Stimulated activated naive CD8-positive, alpha-beta T cell treated with anti-CD3 and anti-CD28 coated beads, Interleukin-15, amount 100 ng/mL, for 72 hours (primary cell): ENCODE measurements around the gene THUMPD3.

ENCODE experiments used
- ATAC-seq: fragments of 150-1000 bp; cut with Tn5 transposase; 2 replicates; pipeline ENCODE4 v1.10.0; 2021; ENCODE audit warnings: mild to moderate bottlenecking, moderate library complexity
- DNase-seq, 2 donors: peaks; one replicate each; pipeline ENCODE4 v3.0.0; 2021 to 2022
- H3K27ac Mint-ChIP-seq, 2 donors: one replicate each; pipeline ENCODE4 v1.8.0; 2022; ENCODE audit warnings: mild to moderate bottlenecking in 2 of 2, mixed read lengths in 2 of 2, moderate library complexity in 2 of 2
- H3K27me3 Mint-ChIP-seq: one replicate; pipeline ENCODE4 v1.8.0; 2022; ENCODE audit warnings: mixed read lengths
- H3K4me1 Mint-ChIP-seq: one replicate; pipeline ENCODE4 v1.8.0; 2022; ENCODE audit warnings: mild to moderate bottlenecking, mixed read lengths
- H3K4me3 Mint-ChIP-seq, 2 donors: one replicate each; pipeline ENCODE4 v1.8.0; 2022; ENCODE audit warnings: mild to moderate bottlenecking in 2 of 2, mixed read lengths in 2 of 2, moderate library complexity in 1 of 2
- H3K9me3 Mint-ChIP-seq, 2 donors: one replicate each; pipeline ENCODE4 v1.8.0; 2022; ENCODE audit warnings: mixed read lengths in 2 of 2

THUMPD3 gene

DNA sequence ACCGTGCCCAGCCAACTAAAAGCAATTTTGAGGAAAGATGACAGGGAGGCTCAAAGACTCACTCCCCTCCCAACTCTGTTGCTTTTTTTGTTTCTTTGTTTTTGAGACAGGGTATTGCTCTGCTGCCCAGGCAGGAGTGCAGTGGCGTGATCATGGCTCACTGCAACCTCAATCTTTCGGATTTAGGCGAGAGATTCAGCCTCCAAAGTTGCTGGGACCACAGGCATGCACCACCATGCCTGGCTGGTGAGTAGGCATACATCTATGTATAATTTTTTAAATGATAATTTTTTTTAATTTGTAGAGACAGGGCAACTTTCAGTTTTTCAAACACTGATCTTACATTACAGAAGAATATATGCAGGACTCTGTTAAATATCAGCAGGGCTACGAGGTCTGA is 15.8 kb upstream of the THUMPD3 start:
- H3K9me3 Mint-ChIP-seq: no peaks in the 10 kb centered on the region
- no peaks in the 10 kb centered on the region for H3K27me3 Mint-ChIP-seq

GRCh38 chr3:9347887-9348286 is 15.0 kb upstream of the THUMPD3 start:
- Mint-ChIP-seq H3K4me1 (peaks cover 1% of the 10 kb centered on the region), H3K27me3 (no peaks in the 10 kb centered on the region), H3K27ac (no peak overlapping the region), H3K9me3 (no peaks in the 10 kb centered on the region), H3K4me3 (no peak overlapping the region)
- ATAC-seq (peak; percentile 42), DNase-seq (no peak)

More for the DNA sequence above, 15.8 kb upstream of the THUMPD3 start:
- no peaks in the 10 kb centered on the region for H3K4me1 Mint-ChIP-seq
- H3K27ac Mint-ChIP-seq: no peak overlapping the region
- ATAC-seq: no peak
- no peak for DNase-seq
- H3K4me3 Mint-ChIP-seq: no peak overlapping the region

DNA sequence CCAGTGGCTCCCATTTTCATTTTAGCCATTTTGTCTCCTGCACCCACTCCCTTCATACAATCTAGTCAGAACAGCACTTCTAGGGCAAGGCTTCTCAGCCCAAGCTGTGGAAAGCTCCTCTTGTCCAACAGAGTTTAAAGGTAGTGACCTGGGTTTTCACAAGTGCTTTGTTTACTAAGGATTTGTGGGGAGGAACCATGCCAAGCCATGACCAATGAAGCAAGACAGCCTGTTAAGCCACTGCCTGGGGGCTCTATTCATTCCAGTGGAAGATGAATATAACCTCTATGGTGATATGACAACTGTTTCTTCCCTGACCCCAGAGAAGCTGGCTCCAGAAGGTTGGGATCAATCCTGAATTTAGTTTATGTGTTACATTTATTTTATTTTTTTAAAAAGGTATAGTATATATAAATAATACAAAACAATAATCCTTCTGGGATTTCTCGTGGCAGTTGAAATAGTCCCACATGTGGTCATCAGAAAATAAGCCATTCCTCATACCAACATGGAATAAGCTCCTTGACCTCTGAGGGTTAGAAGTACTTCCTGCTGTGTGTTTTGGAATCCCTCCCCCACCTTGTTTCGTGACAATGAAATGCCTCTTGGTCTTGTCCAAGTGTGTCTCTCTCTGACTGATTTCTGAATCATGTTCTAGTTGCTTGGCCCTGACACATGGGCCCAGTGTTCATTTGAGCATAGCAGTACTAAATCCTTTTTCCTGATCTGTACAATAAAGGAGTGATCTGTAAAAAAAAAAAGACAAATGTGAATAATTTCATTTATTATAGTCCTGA is 13.3 kb upstream of the THUMPD3 start:
- H3K4me1 Mint-ChIP-seq: peaks cover 11% of the 10 kb centered on the region

GRCh38 chr3:9351709-9352126 is 11.1 kb upstream of the THUMPD3 start:
- Mint-ChIP-seq H3K27ac (no peak overlapping the region), H3K4me3 (no peak overlapping the region), H3K27me3 (no peaks in the 10 kb centered on the region), H3K4me1 (peaks cover 22% of the 10 kb centered on the region), H3K9me3 (no peaks in the 10 kb centered on the region)
- ATAC-seq: no peak
- DNase-seq: no peak

More for the DNA sequence above, 13.3 kb upstream of the THUMPD3 start:
- DNase-seq (no peak), ATAC-seq (no peak)
- Mint-ChIP-seq H3K27me3 (no peaks in the 10 kb centered on the region), H3K4me3 (no peak overlapping the region), H3K27ac (no peak overlapping the region), H3K9me3 (no peaks in the 10 kb centered on the region)

- H3K27me3 Mint-ChIP-seq: no peaks in the 10 kb centered on the region
- no peak overlapping the region for H3K27ac Mint-ChIP-seq
- H3K4me3 Mint-ChIP-seq: no peak overlapping the region
- peak; percentile 59 for ATAC-seq
- DNase-seq: peak; percentile 14 to 42
- H3K9me3 Mint-ChIP-seq: no peaks in the 10 kb centered on the region
- peaks cover 22% of the 10 kb centered on the region for H3K4me1 Mint-ChIP-seq
Measured at GRCh38 chr3:9352917-9353752, 9.7 kb upstream of the THUMPD3 start.

- no peak for ATAC-seq
- Mint-ChIP-seq H3K4me1 (peaks cover 26% of the 10 kb centered on the region), H3K4me3 (peak overlapping the region; percentile 85 to 96), H3K27ac (peak overlapping the region in 1 of 2 donors; percentile 57), H3K27me3 (no peaks in the 10 kb centered on the region), H3K9me3 (peaks cover 0 to 5% of the 10 kb centered on the region in 2 donors)
- DNase-seq: no peak
Measured at GRCh38 chr3:9361691-9362388, 1.0 kb upstream of the THUMPD3 start.

- Mint-ChIP-seq H3K9me3 (no peaks in the 10 kb centered on the region), H3K27ac (no peak overlapping the region), H3K27me3 (no peaks in the 10 kb centered on the region), H3K4me3 (no peak overlapping the region), H3K4me1 (peaks cover 50% of the 10 kb centered on the region)
- no peak for DNase-seq
- ATAC-seq: no peak
Measured at GRCh38 chr3:9369508-9369907, 6.7 kb downstream of the THUMPD3 start.

DNA sequence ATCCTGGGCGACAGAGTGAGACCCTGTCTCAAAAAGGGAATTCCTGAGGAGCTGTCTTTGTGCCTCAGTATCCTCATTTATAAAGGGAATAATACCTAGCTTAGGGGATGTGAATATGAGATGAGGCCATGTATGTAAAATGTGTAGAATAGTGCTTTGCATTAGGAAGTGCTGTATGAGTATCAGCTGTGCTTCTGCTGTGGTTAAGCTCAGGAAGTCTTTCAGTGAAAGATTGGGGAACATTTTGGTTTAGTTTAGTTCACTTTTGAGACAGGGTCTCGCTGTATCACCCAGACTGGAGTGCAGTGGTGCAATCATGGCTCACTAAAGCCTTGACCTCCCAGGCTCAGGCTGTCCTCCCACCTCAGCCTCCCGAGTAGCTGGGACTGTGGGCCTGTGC is 10.6 kb downstream of the THUMPD3 start:
- Mint-ChIP-seq H3K4me1 (peaks cover 30% of the 10 kb centered on the region), H3K4me3 (no peak overlapping the region), H3K9me3 (no peaks in the 10 kb centered on the region), H3K27me3 (no peaks in the 10 kb centered on the region), H3K27ac (peak overlapping the region; percentile 63 to 84)
- ATAC-seq (peak; percentile 33), DNase-seq (no peak)

- Mint-ChIP-seq H3K4me3 (no peak overlapping the region), H3K27ac (no peak overlapping the region), H3K27me3 (no peaks in the 10 kb centered on the region), H3K9me3 (no peaks in the 10 kb centered on the region), H3K4me1 (peaks cover 8% of the 10 kb centered on the region)
- DNase-seq: no peak
- no peak for ATAC-seq
Measured at GRCh38 chr3:9377981-9378380, 15.1 kb downstream of the THUMPD3 start.

- no peak for DNase-seq
- H3K4me3 Mint-ChIP-seq: no peak overlapping the region
- H3K27me3 Mint-ChIP-seq: no peaks in the 10 kb centered on the region
- ATAC-seq: no peak
- peaks cover 4% of the 10 kb centered on the region for H3K4me1 Mint-ChIP-seq
- no peak overlapping the region for H3K27ac Mint-ChIP-seq
- no peaks in the 10 kb centered on the region for H3K9me3 Mint-ChIP-seq
Measured at GRCh38 chr3:9379327-9379726, 16.5 kb downstream of the THUMPD3 start.

GRCh38 chr3:9380014-9380413 is 17.2 kb downstream of the THUMPD3 start:
- Mint-ChIP-seq H3K27ac (peak overlapping the region in 1 of 2 donors; percentile 8), H3K27me3 (no peaks in the 10 kb centered on the region), H3K4me3 (no peak overlapping the region), H3K9me3 (no peaks in the 10 kb centered on the region), H3K4me1 (peaks cover 8% of the 10 kb centered on the region)
- no peak for ATAC-seq
- DNase-seq: no peak

DNA sequence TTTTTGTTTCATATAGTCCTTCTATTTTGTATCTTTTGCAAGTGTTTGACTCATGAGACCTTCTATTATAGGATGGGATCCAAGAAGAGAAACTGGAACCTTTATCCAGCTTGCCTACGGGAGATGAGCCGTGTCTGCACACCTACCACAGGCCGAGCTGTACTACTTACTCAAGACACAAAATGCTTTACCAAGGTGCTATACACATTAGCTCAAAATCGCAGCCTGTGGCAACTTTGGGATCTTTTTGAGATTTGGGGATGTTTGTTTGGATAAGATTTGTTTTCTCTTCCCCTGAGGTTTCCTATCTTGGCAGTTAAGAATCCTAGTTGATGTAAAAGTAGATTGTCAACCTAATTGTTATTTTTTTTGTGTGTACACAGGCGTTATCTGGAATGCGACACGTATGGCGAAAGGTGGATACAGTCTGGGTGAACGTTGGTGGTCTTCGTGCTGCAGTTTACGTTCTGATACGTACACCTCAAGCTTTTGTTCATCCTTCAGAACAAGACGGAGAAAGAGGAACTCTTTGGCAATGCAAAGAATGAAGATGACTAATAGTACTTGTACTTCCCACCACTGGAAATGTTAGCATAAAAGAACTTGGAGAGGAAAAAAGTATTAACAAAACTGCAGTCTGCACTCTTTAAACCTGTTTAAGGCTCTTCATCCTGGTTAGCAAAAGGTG is 21.4 kb downstream of the THUMPD3 start:
- Mint-ChIP-seq H3K9me3 (no peaks in the 10 kb centered on the region), H3K27me3 (no peaks in the 10 kb centered on the region), H3K4me1 (peaks cover 19% of the 10 kb centered on the region), H3K4me3 (no peak overlapping the region), H3K27ac (peak overlapping the region in 1 of 2 donors; percentile 23)
- DNase-seq (no peak), ATAC-seq (no peak)

GRCh38 chr3:9385187-9386077 is 22.6 kb downstream of the THUMPD3 start:
- DNase-seq: no peak
- Mint-ChIP-seq H3K4me3 (no peak overlapping the region), H3K4me1 (peaks cover 23% of the 10 kb centered on the region), H3K9me3 (no peaks in the 10 kb centered on the region), H3K27ac (peak overlapping the region in 1 of 2 donors; percentile 47), H3K27me3 (no peaks in the 10 kb centered on the region)
- ATAC-seq: no peak

- Mint-ChIP-seq H3K9me3 (no peaks in the 10 kb centered on the region), H3K4me1 (peaks cover 29% of the 10 kb centered on the region), H3K27ac (peak overlapping the region in 1 of 2 donors; percentile 47), H3K4me3 (no peak overlapping the region), H3K27me3 (no peaks in the 10 kb centered on the region)
- DNase-seq: no peak
- no peak for ATAC-seq
Measured at GRCh38 chr3:9386078-9386459, 23.2 kb downstream of the THUMPD3 start.
